Transverse colon (tissue), 4 donors: ENCODE measurements around the gene SETD1A.

Experiments used
- POLR2A ChIP-seq: fragments of 450-650 bp; IDR thresholded peaks from one replicate; pipeline ENCODE4 v1.6.1; 2016; ENCODE audit warnings: antibody characterized with exemption, mild to moderate bottlenecking, moderate library complexity
- POLR2AphosphoS5 ChIP-seq, 3 donors: sonication (generic); formaldehyde crosslinking; IDR thresholded peaks; one replicate each; pipeline ENCODE4 v1.6.1; 2016; ENCODE audit warnings: antibody characterized with exemption in 3 of 3
- TF ChIP-seq, protein P1 (sequence below), 5 experiments: fragments of 200-600 bp in 3 of 5; fragments of 450-650 bp in 2 of 5; sonication (generic) in 3 of 5; IDR thresholded peaks; 1 replicate in 2 of 5; 2 replicates in 3 of 5; pipeline ENCODE4 v1.5.1; 2016 to 2017; ENCODE audit warnings: antibody characterized with exemption in 5 of 5, inconsistent platforms in 3 of 5, mild to moderate bottlenecking in 2 of 5, moderate library complexity in 1 of 5

DNA sequence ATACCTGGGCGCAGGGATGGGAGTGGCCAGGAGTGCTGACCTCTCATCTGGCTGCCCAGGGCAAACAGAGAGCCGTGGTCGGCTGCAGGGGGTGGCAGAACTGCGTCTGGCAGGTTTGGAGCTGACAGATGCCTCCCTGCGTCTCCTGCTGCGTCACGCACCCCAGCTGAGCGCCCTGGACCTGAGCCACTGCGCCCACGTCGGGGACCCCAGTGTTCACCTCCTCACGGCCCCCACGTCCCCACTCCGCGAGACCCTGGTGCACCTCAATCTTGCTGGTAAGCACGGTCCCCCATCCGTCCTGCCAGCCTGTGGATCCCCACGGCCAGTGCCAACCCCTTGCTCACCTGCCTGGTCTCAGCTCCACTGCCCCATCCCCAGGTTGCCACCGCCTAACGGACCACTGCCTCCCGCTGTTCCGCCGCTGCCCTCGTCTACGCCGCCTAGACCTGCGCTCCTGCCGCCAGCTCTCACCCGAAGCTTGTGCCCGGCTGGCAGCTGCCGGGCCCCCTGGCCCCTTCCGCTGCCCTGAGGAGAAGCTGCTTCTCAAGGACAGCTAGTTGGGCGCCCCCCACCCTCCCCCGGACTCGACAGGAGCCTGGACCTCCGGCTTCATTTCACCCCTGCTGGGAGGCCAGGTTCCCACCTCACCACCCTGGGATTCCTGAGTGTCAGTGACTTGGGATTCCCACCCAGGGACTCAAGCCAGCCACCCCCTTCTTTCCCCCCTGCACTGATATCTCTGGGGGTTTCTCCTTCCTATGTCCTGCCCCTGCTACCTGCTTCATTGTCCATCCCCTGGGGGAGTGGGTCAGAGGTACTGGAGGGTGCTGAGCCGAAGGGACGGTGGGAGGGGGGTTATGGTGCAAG, 10.6 kb upstream of the SETD1A start:
- TF ChIP-seq, protein P1, sequence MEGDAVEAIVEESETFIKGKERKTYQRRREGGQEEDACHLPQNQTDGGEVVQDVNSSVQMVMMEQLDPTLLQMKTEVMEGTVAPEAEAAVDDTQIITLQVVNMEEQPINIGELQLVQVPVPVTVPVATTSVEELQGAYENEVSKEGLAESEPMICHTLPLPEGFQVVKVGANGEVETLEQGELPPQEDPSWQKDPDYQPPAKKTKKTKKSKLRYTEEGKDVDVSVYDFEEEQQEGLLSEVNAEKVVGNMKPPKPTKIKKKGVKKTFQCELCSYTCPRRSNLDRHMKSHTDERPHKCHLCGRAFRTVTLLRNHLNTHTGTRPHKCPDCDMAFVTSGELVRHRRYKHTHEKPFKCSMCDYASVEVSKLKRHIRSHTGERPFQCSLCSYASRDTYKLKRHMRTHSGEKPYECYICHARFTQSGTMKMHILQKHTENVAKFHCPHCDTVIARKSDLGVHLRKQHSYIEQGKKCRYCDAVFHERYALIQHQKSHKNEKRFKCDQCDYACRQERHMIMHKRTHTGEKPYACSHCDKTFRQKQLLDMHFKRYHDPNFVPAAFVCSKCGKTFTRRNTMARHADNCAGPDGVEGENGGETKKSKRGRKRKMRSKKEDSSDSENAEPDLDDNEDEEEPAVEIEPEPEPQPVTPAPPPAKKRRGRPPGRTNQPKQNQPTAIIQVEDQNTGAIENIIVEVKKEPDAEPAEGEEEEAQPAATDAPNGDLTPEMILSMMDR (IDR thresholded peaks at IDR 0.05), result no peak
- TF ChIP-seq POLR2A (no peak), POLR2AphosphoS5 (IDR thresholded peaks at IDR 0.05) (no peak)
